Measurements from ENCODE around the gene HECA. TPM values are rescaled to one million over a fixed set of nuclear protein-coding genes. Genes with fewer than 3 reads are reported as not detected.

The HECA gene
- total RNA-seq, 2 experiments from 2014 or later, result 203 to 207 TPM

DNA sequence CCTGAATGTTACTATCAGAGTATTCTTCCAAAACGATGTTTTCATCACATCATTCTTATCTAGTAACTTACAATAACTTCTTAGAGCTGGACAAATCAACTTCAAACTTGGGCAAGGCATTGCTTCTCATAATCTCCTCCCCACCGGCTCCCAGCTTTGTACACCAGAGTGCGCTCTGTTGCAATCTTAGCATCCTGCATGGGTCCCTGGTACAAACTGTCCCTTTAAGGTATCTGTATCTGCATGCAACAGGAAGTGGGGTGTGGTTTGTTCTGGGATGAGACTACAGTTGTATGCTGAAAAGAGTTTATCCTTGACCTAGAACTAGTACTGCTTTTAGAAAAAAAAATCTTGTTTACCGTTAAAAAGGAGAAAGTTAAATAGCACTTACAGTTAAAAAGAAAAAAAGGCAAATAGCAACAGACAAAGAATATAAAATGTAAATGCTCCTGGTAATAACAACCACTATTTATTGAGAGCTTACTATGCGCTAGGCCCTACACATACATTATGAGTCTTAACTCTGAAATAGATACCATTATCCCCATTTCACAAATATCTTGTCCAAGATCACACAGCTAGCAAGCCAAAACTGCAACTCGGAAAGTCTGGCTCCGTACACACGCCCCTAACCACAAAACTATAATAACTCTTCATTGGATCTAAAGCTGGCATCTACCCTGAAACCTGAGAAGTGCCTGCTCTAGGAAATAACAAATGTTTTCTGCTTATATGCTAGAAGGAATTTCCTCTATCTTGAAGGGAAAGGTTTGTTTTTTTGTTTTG lies 9.8 kb upstream of the HECA start:
- Histone ChIP-seq H3K27me3 (ENCODE audit: control insufficient read depth in 1 of 2, insufficient read depth in 2 of 2, low read length in 2 of 2) (no peaks in the 10 kb centered on the region), H3K36me3 (ENCODE audit: insufficient read depth, low read length) (no peaks in the 10 kb centered on the region), H3K4me1 (ENCODE audit: insufficient read depth, low read length) (peaks cover 40% of the 10 kb centered on the region), H3K9me3 (ENCODE audit: control insufficient read depth in 1 of 2, insufficient read depth in 1 of 2, low read length in 2 of 2) (peaks cover 0 to 5% of the 10 kb centered on the region in 2 experiments), H3K27ac (ENCODE audit: low read depth in 1 of 2, low read length in 2 of 2) (peak overlapping the region; percentile 64 to 66), H3K4me3 (ENCODE audit: low read length) (peak overlapping the region; percentile 1)
- Mint-ChIP-seq H3K4me1 (ENCODE audit: low read depth) (peaks cover 57% of the 10 kb centered on the region), H3K9me3 (peaks cover 2% of the 10 kb centered on the region), H3K36me3 (ENCODE audit: low read depth) (peaks cover 10% of the 10 kb centered on the region), H3K27me3 (no peaks in the 10 kb centered on the region), H3K27ac (peak overlapping the region; percentile 88), H3K4me3 (peak overlapping the region; percentile 66)
- TF ChIP-seq, protein P1, sequence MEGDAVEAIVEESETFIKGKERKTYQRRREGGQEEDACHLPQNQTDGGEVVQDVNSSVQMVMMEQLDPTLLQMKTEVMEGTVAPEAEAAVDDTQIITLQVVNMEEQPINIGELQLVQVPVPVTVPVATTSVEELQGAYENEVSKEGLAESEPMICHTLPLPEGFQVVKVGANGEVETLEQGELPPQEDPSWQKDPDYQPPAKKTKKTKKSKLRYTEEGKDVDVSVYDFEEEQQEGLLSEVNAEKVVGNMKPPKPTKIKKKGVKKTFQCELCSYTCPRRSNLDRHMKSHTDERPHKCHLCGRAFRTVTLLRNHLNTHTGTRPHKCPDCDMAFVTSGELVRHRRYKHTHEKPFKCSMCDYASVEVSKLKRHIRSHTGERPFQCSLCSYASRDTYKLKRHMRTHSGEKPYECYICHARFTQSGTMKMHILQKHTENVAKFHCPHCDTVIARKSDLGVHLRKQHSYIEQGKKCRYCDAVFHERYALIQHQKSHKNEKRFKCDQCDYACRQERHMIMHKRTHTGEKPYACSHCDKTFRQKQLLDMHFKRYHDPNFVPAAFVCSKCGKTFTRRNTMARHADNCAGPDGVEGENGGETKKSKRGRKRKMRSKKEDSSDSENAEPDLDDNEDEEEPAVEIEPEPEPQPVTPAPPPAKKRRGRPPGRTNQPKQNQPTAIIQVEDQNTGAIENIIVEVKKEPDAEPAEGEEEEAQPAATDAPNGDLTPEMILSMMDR (IDR thresholded peaks at IDR 0.05), result peak; percentile 80
- POLR2A ChIA-PET, result interaction anchor here (0.5 to 4.5 kb wide), 39 partner anchors 9 to 250 kb away, joined by 3 to 72 read pairs (median 5); partner anchors contain the start of genes ABRACL, CITED2, HECA and REPS1
- intact Hi-C loops (cut with DNase I, micrococcal nuclease), result loop anchor here (1.0 to 5.0 kb wide), 8 partner anchors 11 to 250 kb away; partner anchors contain the start of genes CITED2 (in 1 of the 2) and TXLNB (in 1 of the 2)
- CTCF ChIA-PET, result interaction anchor here (0.5 to 2.9 kb wide), 32 partner anchors 9 to 313 kb away, joined by 3 to 21 read pairs (median 5); partner anchors contain the start of genes CITED2, HECA and TXLNB
- ATAC-seq (ENCODE audit: poor library complexity), result peak; percentile 98
- peak; percentile 60 to 95 (median 76) for DNase-seq

DNA sequence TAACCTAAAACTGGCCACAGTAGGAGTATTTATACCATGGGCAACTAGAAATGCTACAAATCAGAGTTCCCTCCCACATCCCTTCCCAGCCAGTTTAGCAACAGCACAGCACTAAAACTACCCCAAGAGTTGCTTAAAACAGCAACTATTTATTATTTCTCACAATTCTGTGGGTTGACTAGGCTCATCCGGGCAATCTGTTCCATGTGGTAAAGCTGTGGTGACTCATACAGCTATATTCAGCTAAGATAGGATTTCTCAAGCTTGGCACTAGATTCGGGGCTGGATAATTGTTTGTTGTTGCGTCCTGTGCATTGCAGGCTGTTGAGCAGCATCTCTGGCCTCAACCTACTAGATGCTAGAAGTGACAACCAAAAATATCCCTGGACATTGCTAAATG lies 8.6 kb upstream of the HECA start:
- Mint-ChIP-seq H3K9me3 (no peaks in the 10 kb centered on the region), H3K27me3 (no peaks in the 10 kb centered on the region), H3K27ac (peak overlapping the region; percentile 88), H3K4me3 (peak overlapping the region; percentile 66), H3K36me3 (ENCODE audit: low read depth) (peaks cover 4% of the 10 kb centered on the region), H3K4me1 (ENCODE audit: low read depth) (peaks cover 66% of the 10 kb centered on the region)
- no peak overlapping the region for H3K4me3 ChIP-seq (ENCODE audit: low read length)
- intact Hi-C loops (cut with DNase I, micrococcal nuclease), result loop anchor here (1.0 to 5.0 kb wide), 3 partner anchors 8 to 166 kb away; partner anchors contain the start of gene TXLNB (in 1 of the 2)
- H3K9me3 ChIP-seq (ENCODE audit: control insufficient read depth in 1 of 2, insufficient read depth in 1 of 2, low read length in 2 of 2), result no peaks in the 10 kb centered on the region
- TF ChIP-seq, protein P1 (IDR thresholded peaks at IDR 0.05), result no peak
- ATAC-seq (ENCODE audit: poor library complexity) (peak; percentile 14), DNase-seq (peak in 5 of 14 experiments; percentile 29 to 63 (median 57))
- H3K36me3 ChIP-seq (ENCODE audit: insufficient read depth, low read length), result no peaks in the 10 kb centered on the region
- POLR2A ChIA-PET, result interaction anchor here (1.0 to 4.5 kb wide), 16 partner anchors 8 to 249 kb away, joined by 4 to 72 read pairs (median 12); partner anchors contain the start of genes ABRACL, CITED2, HECA and REPS1
- no peaks in the 10 kb centered on the region for H3K27me3 ChIP-seq (ENCODE audit: control insufficient read depth in 1 of 2, insufficient read depth in 2 of 2, low read length in 2 of 2)
- H3K27ac ChIP-seq (ENCODE audit: low read depth in 1 of 2, low read length in 2 of 2), result peak overlapping the region; percentile 64 to 66
- CTCF ChIA-PET, result interaction anchor here (0.9 to 2.9 kb wide), 4 partner anchors 8 to 244 kb away, joined by 3 to 18 read pairs (median 14); partner anchors contain the start of gene HECA
- H3K4me1 ChIP-seq (ENCODE audit: insufficient read depth, low read length), result peaks cover 40% of the 10 kb centered on the region

DNA sequence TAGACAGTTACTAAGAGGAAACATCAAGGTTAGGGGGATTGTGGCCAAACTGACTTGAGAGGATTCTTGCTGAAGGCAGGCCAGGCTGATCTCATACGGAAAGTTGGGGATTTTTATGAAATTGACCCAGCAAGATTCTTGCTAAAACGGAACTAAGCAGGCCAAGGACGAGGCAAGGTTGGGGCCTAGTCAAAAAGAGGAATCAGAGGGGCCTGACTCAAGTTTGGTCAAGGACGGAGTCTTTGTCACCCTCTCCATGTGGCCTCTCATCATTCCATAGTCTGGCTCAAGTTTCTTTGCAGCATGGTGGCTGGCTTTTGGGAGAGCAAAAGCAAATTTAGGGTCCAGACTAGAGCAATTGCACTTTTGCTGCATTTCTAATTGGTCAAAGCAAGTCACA lies 7.9 kb upstream of the HECA start:
- H3K36me3 ChIP-seq (ENCODE audit: insufficient read depth, low read length), result no peaks in the 10 kb centered on the region
- Mint-ChIP-seq H3K4me3 (no peak overlapping the region), H3K9me3 (no peaks in the 10 kb centered on the region), H3K36me3 (ENCODE audit: low read depth) (peaks cover 4% of the 10 kb centered on the region), H3K4me1 (ENCODE audit: low read depth) (peaks cover 73% of the 10 kb centered on the region), H3K27ac (peak overlapping the region; percentile 88), H3K27me3 (no peaks in the 10 kb centered on the region)
- H3K9me3 ChIP-seq (ENCODE audit: control insufficient read depth in 1 of 2, insufficient read depth in 1 of 2, low read length in 2 of 2), result no peaks in the 10 kb centered on the region
- no peaks in the 10 kb centered on the region for H3K27me3 ChIP-seq (ENCODE audit: control insufficient read depth in 1 of 2, insufficient read depth in 2 of 2, low read length in 2 of 2)
- ATAC-seq (ENCODE audit: poor library complexity), result no peak
- no peak for DNase-seq
- peak overlapping the region; percentile 64 to 66 for H3K27ac ChIP-seq (ENCODE audit: low read depth in 1 of 2, low read length in 2 of 2)
- CTCF ChIA-PET, result interaction anchor here (0.9 to 2.9 kb wide), 2 partner anchors 8 to 91 kb away, joined by 3 to 18 read pairs; partner anchors contain the start of gene HECA
- intact Hi-C loops (cut with DNase I, micrococcal nuclease), result loop anchor here (1.0 to 5.0 kb wide), 3 partner anchors 7 to 165 kb away; partner anchors contain the start of gene TXLNB (in 1 of the 2)
- POLR2A ChIA-PET, result interaction anchor here (2.3 to 4.5 kb wide), 8 partner anchors 7 to 248 kb away, joined by 5 to 72 read pairs (median 32); partner anchors contain the start of genes ABRACL, CITED2 and HECA
- TF ChIP-seq, protein P1 (IDR thresholded peaks at IDR 0.05), result no peak
- no peak overlapping the region for H3K4me3 ChIP-seq (ENCODE audit: low read length)
- H3K4me1 ChIP-seq (ENCODE audit: insufficient read depth, low read length), result peaks cover 45% of the 10 kb centered on the region

Data from CD4-positive, alpha-beta T cell (primary cell).